Keratinocyte (primary cell): ENCODE results near the gene SUZ12. TPM values are rescaled to one million over a fixed set of nuclear protein-coding genes. Genes with fewer than 3 reads are reported as not detected.
"Not testable (repeated sequence)": the region's sequence is repeated elsewhere in the genome, so short reads cannot be mapped to it uniquely, and the experiment has no call there.

Experiments
- DNase-seq: peaks from one replicate; pipeline ENCODE4 v3.0.0-alpha.2; 2011; ENCODE audit warnings: low read depth, missing footprints, low spot score
- FAIRE-seq: peaks from 2 replicates; lab custom pipeline; 2011; peaks lifted over from hg19 to GRCh38; lab: Jason Lieb, UNC
- H2AFZ ChIP-seq: 2 replicates; pipeline ENCODE4 v1.6.0; 2012; ENCODE audit warnings: low read length, control low read depth, inconsistent platforms; ENCODE audit not compliant: control insufficient read depth
- H3K27ac ChIP-seq: 2 replicates; pipeline ENCODE4 v1.5.1; 2011; ENCODE audit warnings: low read length; ENCODE audit not compliant: control insufficient read depth, insufficient read depth
- H3K27me3 ChIP-seq: 3 replicates; pipeline ENCODE4 v1.6.0; 2011; ENCODE audit warnings: low read length; ENCODE audit not compliant: control insufficient read depth, insufficient read depth; ENCODE audit errors: extremely low read depth
- H3K36me3 ChIP-seq, 2 experiments: 2 replicates in 1 of 2; 3 replicates in 1 of 2; pipeline ENCODE4 v1.5.1; 2011; ENCODE audit warnings: low read length in 2 of 2, mild to moderate bottlenecking in 1 of 2; ENCODE audit not compliant: control insufficient read depth in 2 of 2, insufficient read depth in 2 of 2; ENCODE audit errors: extremely low read depth in 1 of 2
- H3K4me1 ChIP-seq: 3 replicates; pipeline ENCODE4 v1.5.1; 2011; ENCODE audit warnings: low read length; ENCODE audit not compliant: control insufficient read depth, insufficient read depth; ENCODE audit errors: extremely low read depth
- H3K4me2 ChIP-seq: 3 replicates; pipeline ENCODE4 v1.6.0; 2011; ENCODE audit warnings: low read depth, low read length; ENCODE audit not compliant: control insufficient read depth, insufficient read depth; ENCODE audit errors: extremely low read depth
- H3K4me3 ChIP-seq, 3 experiments: fragments of 200-600 bp in 1 of 3; sonication (generic) in 1 of 3; 2 replicates in 2 of 3; 3 replicates in 1 of 3; pipeline ENCODE4 v1.5.1; 2011 to 2016; ENCODE audit warnings: low read length in 3 of 3, mild to moderate bottlenecking in 3 of 3, control low read depth in 2 of 3, inconsistent platforms in 1 of 3, low read depth in 1 of 3, mixed read lengths in 1 of 3, mixed run types in 1 of 3, moderate library complexity in 1 of 3; ENCODE audit not compliant: control insufficient read depth in 2 of 3, insufficient read depth in 2 of 3; ENCODE audit errors: extremely low read depth in 1 of 3
- H3K79me2 ChIP-seq: 2 replicates; pipeline ENCODE4 v1.6.0; 2012; ENCODE audit warnings: low read length; ENCODE audit not compliant: control insufficient read depth, insufficient read depth
- H3K9ac ChIP-seq: 3 replicates; pipeline ENCODE4 v1.6.0; 2011; ENCODE audit warnings: low read length; ENCODE audit not compliant: control insufficient read depth, insufficient read depth; ENCODE audit errors: extremely low read depth
- H3K9me1 ChIP-seq: 3 replicates; pipeline ENCODE4 v1.6.0; 2011; ENCODE audit warnings: low read length; ENCODE audit not compliant: control insufficient read depth, insufficient read depth; ENCODE audit errors: extremely low read depth
- H3K9me3 ChIP-seq: 2 replicates; pipeline ENCODE4 v1.5.1; 2012; ENCODE audit warnings: low read depth, low read length; ENCODE audit not compliant: control insufficient read depth
- H4K20me1 ChIP-seq: 3 replicates; pipeline ENCODE4 v1.6.0; 2011; ENCODE audit warnings: low read length; ENCODE audit not compliant: control insufficient read depth, insufficient read depth; ENCODE audit errors: extremely low read depth
- CTCF ChIP-seq, 3 experiments: IDR thresholded peaks in 1 of 3; conservative IDR thresholded peaks in 1 of 3; optimal IDR thresholded peaks in 1 of 3; 2 replicates in 2 of 3; 3 replicates in 1 of 3; pipeline versions ENCODE3 to v1.5.1; 2011; ENCODE audit warnings: low read length in 3 of 3, mild to moderate bottlenecking in 3 of 3, moderate library complexity in 2 of 3, control low read depth in 1 of 3, inconsistent platforms in 1 of 3; ENCODE audit not compliant: insufficient read depth in 2 of 3; ENCODE audit errors: extremely low read depth in 1 of 3
- EZH2 ChIP-seq: IDR thresholded peaks from one replicate; pipeline ENCODE4 v1.6.1; 2012; ENCODE audit warnings: inconsistent platforms, mild to moderate bottlenecking, low read length, moderate library complexity
- dilution Hi-C: fragments of 300-500 bp; cut with MboI; formaldehyde crosslinking; loops from one replicate; pipeline ENCODE4 v1.7.0; 2020; ENCODE audit warnings: low sequenced_read_pairs; ENCODE audit not compliant: extremely low pct_ligation_motif_present
- polyA plus RNA-seq, 5 experiments: library from polyadenylated mRNA; depleted of rRNA in 3 of 5; stranded (reverse) in 3 of 5; stranded (forward) in 1 of 5; unstranded in 1 of 5; fragments of >200 nt; gene quantifications; 1 replicate in 1 of 5; 2 replicates in 3 of 5; 3 replicates in 1 of 5; pipeline versions ENCODE4 v1.2.1 to v1.2.3, GENCODE V29; 2011 to 2012; ENCODE audit warnings: missing spikeins in 2 of 5, low read depth in 1 of 5, low replicate concordance in 1 of 5

SUZ12 gene
- polyA plus RNA-seq, 1 donor (not counting 4 experiments of a cell fraction or from before 2014, with no cell fraction given), result 20.8 TPM

- dilution Hi-C loops, result no loop called here
- H2AFZ ChIP-seq, result peak overlapping the region; percentile 56
- no peak for FAIRE-seq
Measured at GRCh38 chr17:31917065-31917529, 19.7 kb upstream of the SUZ12 start.

GRCh38 chr17:31917721-31918120 is 19.1 kb upstream of the SUZ12 start:
- dilution Hi-C loops, H3K36me3 ChIP-seq, H3K79me2 ChIP-seq, H3K9me1 ChIP-seq, H3K4me2 ChIP-seq, H2AFZ ChIP-seq, H3K27me3 ChIP-seq, H3K9ac ChIP-seq, DNase-seq, H3K4me1 ChIP-seq, H3K4me3 ChIP-seq, FAIRE-seq, H3K9me3 ChIP-seq, H3K27ac ChIP-seq, H4K20me1 ChIP-seq: not testable (repeated sequence)

More at GRCh38 chr17:31917065-31917529, 19.7 kb upstream of the SUZ12 start:
- Histone ChIP-seq H3K9me3 (no peaks in the 10 kb centered on the region), H4K20me1 (no peaks in the 10 kb centered on the region), H3K79me2 (no peaks in the 10 kb centered on the region), H3K27me3 (no peaks in the 10 kb centered on the region), H3K36me3 (no peaks in the 10 kb centered on the region), H3K4me2 (peak overlapping the region; percentile 45), H3K9me1 (no peaks in the 10 kb centered on the region), H3K27ac (no peak overlapping the region), H3K4me3 (no peak overlapping the region), H3K9ac (peak overlapping the region; percentile 47), H3K4me1 (peaks cover 2% of the 10 kb centered on the region)
- TF ChIP-seq EZH2 (peak; percentile 52), CTCF (optimal IDR thresholded peaks at IDR 0.05 in 1 of 3, IDR thresholded peaks at IDR 0.05 in 1 of 3, conservative IDR thresholded peaks at IDR 0.05 in 1 of 3; ENCODE audit: extremely low read depth in 1 of 3, insufficient read depth in 2 of 3, low read length in 3 of 3) (no peak)
- DNase-seq, result no peak

- dilution Hi-C loops, result no loop called here
- Histone ChIP-seq H2AFZ (no peak overlapping the region), H3K79me2 (no peaks in the 10 kb centered on the region), H3K27ac (no peak overlapping the region), H3K4me3 (no peak overlapping the region), H3K9me1 (no peaks in the 10 kb centered on the region), H3K4me1 (peaks cover 2% of the 10 kb centered on the region), H3K9ac (no peak overlapping the region), H4K20me1 (no peaks in the 10 kb centered on the region), H3K36me3 (no peaks in the 10 kb centered on the region), H3K27me3 (no peaks in the 10 kb centered on the region), H3K4me2 (no peak overlapping the region), H3K9me3 (no peaks in the 10 kb centered on the region)
- DNase-seq (no peak), FAIRE-seq (no peak)
- TF ChIP-seq CTCF (optimal IDR thresholded peaks at IDR 0.05 in 1 of 3, IDR thresholded peaks at IDR 0.05 in 1 of 3, conservative IDR thresholded peaks at IDR 0.05 in 1 of 3; ENCODE audit: extremely low read depth in 1 of 3, insufficient read depth in 2 of 3, low read length in 3 of 3) (no peak), EZH2 (no peak)
Measured at GRCh38 chr17:31918701-31919128, 18.1 kb upstream of the SUZ12 start.
